ENCODE results near the gene BTN1A1. TPM values are rescaled to one million over a fixed set of nuclear protein-coding genes. Genes with fewer than 3 reads are reported as not detected.
A peak's percentile ranks its signal among the peaks of the same experiment; 100 is the strongest.
"Not testable (repeated sequence)": the region's sequence is repeated elsewhere in the genome, so short reads cannot be mapped to it uniquely, and the experiment has no call there.

Gene BTN1A1
- polyA plus RNA-seq, 3 donors, result not detected

- H3K4me1 Mint-ChIP-seq, result peaks cover 48% of the 10 kb centered on the region
- peak overlapping the region; percentile 66 to 94 (median 88) for H3K4me3 ChIP-seq (replicated peaks in 1 of 3; ENCODE audit: low read depth in 2 of 3, low read length in 3 of 3)
- peaks cover 16% of the 10 kb centered on the region for H3K79me2 ChIP-seq (ENCODE audit: insufficient read depth, low read length)
- H3K9me3 Mint-ChIP-seq, result peaks cover 0 to 6% (median 0%) of the 10 kb centered on the region in 7 donors
- TF ChIP-seq, protein P1, sequence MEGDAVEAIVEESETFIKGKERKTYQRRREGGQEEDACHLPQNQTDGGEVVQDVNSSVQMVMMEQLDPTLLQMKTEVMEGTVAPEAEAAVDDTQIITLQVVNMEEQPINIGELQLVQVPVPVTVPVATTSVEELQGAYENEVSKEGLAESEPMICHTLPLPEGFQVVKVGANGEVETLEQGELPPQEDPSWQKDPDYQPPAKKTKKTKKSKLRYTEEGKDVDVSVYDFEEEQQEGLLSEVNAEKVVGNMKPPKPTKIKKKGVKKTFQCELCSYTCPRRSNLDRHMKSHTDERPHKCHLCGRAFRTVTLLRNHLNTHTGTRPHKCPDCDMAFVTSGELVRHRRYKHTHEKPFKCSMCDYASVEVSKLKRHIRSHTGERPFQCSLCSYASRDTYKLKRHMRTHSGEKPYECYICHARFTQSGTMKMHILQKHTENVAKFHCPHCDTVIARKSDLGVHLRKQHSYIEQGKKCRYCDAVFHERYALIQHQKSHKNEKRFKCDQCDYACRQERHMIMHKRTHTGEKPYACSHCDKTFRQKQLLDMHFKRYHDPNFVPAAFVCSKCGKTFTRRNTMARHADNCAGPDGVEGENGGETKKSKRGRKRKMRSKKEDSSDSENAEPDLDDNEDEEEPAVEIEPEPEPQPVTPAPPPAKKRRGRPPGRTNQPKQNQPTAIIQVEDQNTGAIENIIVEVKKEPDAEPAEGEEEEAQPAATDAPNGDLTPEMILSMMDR (IDR thresholded peaks at IDR 0.05), result no peak
- H4K20me1 ChIP-seq (ENCODE audit: insufficient read depth, low read length), result no peaks in the 10 kb centered on the region
- DNase-seq, result peak; percentile 88 to 90 (median 89)
- H3K4me3 Mint-ChIP-seq, result peak overlapping the region; percentile 88 to 92
- intact Hi-C loops (cut with micrococcal nuclease), result loop anchor here in 1 of 2 donors (2.0 kb wide), 1 partner anchor 18 kb away; the partner anchor contains the start of gene HMGN4
- no peaks in the 10 kb centered on the region for H3K27me3 ChIP-seq (ENCODE audit: control insufficient read depth in 2 of 2, insufficient read depth in 2 of 2, low read length in 2 of 2)
- WGBS (ENCODE audit: insufficient coverage), result 0% methylated on average over 21 of the region's 49 CpGs
- no peaks in the 10 kb centered on the region for H3K36me3 ChIP-seq (replicated peaks in 1 of 2; ENCODE audit: control insufficient read depth in 1 of 2, insufficient read depth in 2 of 2, low read length in 2 of 2)
- H3K4me2 ChIP-seq (replicated peaks; ENCODE audit: extremely low read depth, low read length, poor library complexity, severe bottlenecking), result peak overlapping the region; percentile 82
- no peaks in the 10 kb centered on the region for H3K9me3 ChIP-seq (replicated peaks in 1 of 2; ENCODE audit: control insufficient read depth in 1 of 2, insufficient read depth in 1 of 2, low read length in 2 of 2)
- peak overlapping the region; percentile 91 to 95 for H3K27ac ChIP-seq (ENCODE audit: low read depth in 1 of 2, low read length in 2 of 2)
- H3K4me1 ChIP-seq (ENCODE audit: control insufficient read depth in 1 of 2, insufficient read depth in 2 of 2, low read length in 2 of 2), result peaks cover 34 to 56% of the 10 kb centered on the region in 2 donors
- peak overlapping the region; percentile 91 to 97 (median 96) for H3K27ac Mint-ChIP-seq
- H3K27me3 Mint-ChIP-seq (ENCODE audit: low read depth in 3 of 3), result peaks cover 0 to 1% (median 0%) of the 10 kb centered on the region in 3 donors
- peaks cover 0 to 2% of the 10 kb centered on the region in 2 donors for H3K36me3 Mint-ChIP-seq
- peak overlapping the region; percentile 94 for H2AFZ ChIP-seq (ENCODE audit: insufficient read depth, low read depth, low read length, poor library complexity, severe bottlenecking)
- peak overlapping the region; percentile 85 for H3K9ac ChIP-seq (ENCODE audit: insufficient read depth, low read length, poor library complexity, severe bottlenecking)
Measured at GRCh38 chr6:26520850-26521599, 20.9 kb downstream of the BTN1A1 start.

DNA sequence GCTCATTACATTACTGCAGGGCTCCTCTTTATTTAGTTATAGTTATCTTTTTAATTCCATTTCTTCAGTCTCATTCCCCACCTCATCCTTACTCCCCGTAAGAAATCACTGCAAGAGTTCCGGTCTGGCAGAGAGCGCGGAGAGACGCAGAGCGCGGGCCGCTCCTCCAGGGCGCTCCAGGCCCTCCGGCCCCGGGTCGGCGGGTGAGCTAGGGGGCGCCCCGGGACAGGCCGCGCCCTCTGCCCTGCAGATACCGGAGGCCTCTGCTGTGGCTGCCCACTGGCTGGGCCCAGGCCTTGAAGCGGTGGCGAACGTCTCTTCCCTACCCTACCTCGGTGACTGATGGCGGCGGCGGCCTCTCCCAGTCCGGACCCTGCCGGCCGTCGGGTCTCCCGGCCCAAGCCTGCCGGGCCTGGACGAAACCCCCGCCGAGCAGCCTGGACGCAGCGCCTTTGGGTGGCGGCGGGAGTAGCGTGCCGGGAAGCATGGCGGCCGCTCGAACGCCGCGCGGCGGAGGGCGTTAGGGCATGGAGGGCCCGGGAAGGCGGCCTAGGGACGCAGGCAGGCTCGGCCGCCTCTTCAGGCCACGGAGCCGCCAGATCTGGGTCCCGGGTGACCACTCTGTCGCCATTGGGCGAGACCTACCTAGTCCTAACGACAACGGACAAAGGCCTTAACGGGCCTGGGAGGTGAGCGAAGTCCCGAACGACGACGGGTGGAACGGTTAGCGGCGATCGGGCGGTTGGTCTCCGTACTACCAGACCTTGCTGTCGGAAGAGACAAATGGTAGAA is 21.7 kb downstream of the BTN1A1 start:
- H3K27me3 ChIP-seq (ENCODE audit: control insufficient read depth in 2 of 2, insufficient read depth in 2 of 2, low read length in 2 of 2), result no peaks in the 10 kb centered on the region
- intact Hi-C loops (cut with micrococcal nuclease), result loop anchor here (2.0 kb wide), 2 partner anchors 15 to 17 kb away; partner anchors contain the start of gene HMGN4 (in 1 of the 2)
- peak overlapping the region; percentile 85 for H3K9ac ChIP-seq (ENCODE audit: insufficient read depth, low read length, poor library complexity, severe bottlenecking)
- peak; percentile 76 to 86 (median 83) for DNase-seq
- Mint-ChIP-seq H3K9me3 (peaks cover 0 to 6% (median 0%) of the 10 kb centered on the region in 7 donors), H3K27me3 (ENCODE audit: low read depth in 3 of 3) (peaks cover 0 to 1% (median 0%) of the 10 kb centered on the region in 3 donors), H3K4me3 (peak overlapping the region; percentile 88 to 92), H3K4me1 (peaks cover 50% of the 10 kb centered on the region), H3K27ac (peak overlapping the region; percentile 91 to 97 (median 96)), H3K36me3 (peaks cover 0 to 2% of the 10 kb centered on the region in 2 donors)
- peak overlapping the region; percentile 82 for H3K4me2 ChIP-seq (replicated peaks; ENCODE audit: extremely low read depth, low read length, poor library complexity, severe bottlenecking)
- H4K20me1 ChIP-seq (ENCODE audit: insufficient read depth, low read length), result no peaks in the 10 kb centered on the region
- H3K9me3 ChIP-seq (replicated peaks in 1 of 2; ENCODE audit: control insufficient read depth in 1 of 2, insufficient read depth in 1 of 2, low read length in 2 of 2), result no peaks in the 10 kb centered on the region
- H3K79me2 ChIP-seq (ENCODE audit: insufficient read depth, low read length), result peaks cover 16% of the 10 kb centered on the region
- peak overlapping the region; percentile 94 for H2AFZ ChIP-seq (ENCODE audit: insufficient read depth, low read depth, low read length, poor library complexity, severe bottlenecking)
- H3K4me1 ChIP-seq (ENCODE audit: control insufficient read depth in 1 of 2, insufficient read depth in 2 of 2, low read length in 2 of 2), result peaks cover 35 to 56% of the 10 kb centered on the region in 2 donors
- no peaks in the 10 kb centered on the region for H3K36me3 ChIP-seq (replicated peaks in 1 of 2; ENCODE audit: control insufficient read depth in 1 of 2, insufficient read depth in 2 of 2, low read length in 2 of 2)
- H3K27ac ChIP-seq (ENCODE audit: low read depth in 1 of 2, low read length in 2 of 2), result peak overlapping the region; percentile 91 to 95
- 6% methylated on average over 73 of the region's 74 CpGs for WGBS (ENCODE audit: insufficient coverage)
- TF ChIP-seq, protein P1 (IDR thresholded peaks at IDR 0.05), result peak; percentile 46
- peak overlapping the region; percentile 66 to 94 (median 88) for H3K4me3 ChIP-seq (replicated peaks in 1 of 3; ENCODE audit: low read depth in 2 of 3, low read length in 3 of 3)

DNA sequence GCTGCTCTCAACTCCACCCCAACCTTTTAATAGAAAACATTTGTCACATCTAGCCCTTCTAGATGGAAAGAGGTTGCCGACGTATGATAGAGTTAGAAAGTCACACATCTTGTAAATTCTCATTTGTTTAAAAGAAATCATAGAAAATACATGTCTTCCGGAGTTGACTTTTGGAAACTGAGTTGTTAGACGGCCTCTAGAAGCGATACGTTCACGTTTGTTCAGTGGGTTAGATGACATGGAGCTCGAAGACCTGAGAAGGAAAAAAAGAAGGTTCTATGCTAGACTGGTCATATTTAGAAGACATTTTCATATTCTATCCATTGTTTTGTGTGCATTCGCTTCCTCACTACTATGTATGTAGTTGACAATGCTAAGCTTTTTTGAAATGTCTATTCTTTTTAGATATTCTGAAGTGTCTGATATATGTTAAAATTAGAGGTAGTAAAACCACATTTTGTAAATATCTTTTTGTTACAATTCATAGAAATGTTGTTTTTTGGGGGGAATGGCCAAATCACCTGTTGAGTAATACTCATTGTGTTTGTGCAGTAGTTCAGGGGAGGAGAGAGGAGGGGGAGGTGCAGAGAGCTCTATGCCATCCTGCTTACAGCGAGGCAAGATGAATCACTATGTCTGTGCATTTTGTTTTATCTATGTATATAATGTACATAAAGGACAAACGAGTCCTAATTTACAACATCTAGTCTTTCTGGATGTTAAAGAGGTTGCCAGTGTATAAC is 22.6 kb downstream of the BTN1A1 start:
- not testable (repeated sequence) for H4K20me1 ChIP-seq (ENCODE audit: insufficient read depth, low read length); H3K36me3 Mint-ChIP-seq; H3K27me3 Mint-ChIP-seq (ENCODE audit: low read depth in 3 of 3); H3K9me3 Mint-ChIP-seq; H3K36me3 ChIP-seq (replicated peaks in 1 of 2; ENCODE audit: control insufficient read depth in 1 of 2, insufficient read depth in 2 of 2, low read length in 2 of 2); H3K27me3 ChIP-seq (ENCODE audit: control insufficient read depth in 2 of 2, insufficient read depth in 2 of 2, low read length in 2 of 2); H3K9me3 ChIP-seq (replicated peaks in 1 of 2; ENCODE audit: control insufficient read depth in 1 of 2, insufficient read depth in 1 of 2, low read length in 2 of 2)
- H3K4me1 ChIP-seq (ENCODE audit: control insufficient read depth in 1 of 2, insufficient read depth in 2 of 2, low read length in 2 of 2), result peaks cover 35 to 56% of the 10 kb centered on the region in 2 donors
- intact Hi-C loops (cut with micrococcal nuclease), result loop anchor here in 1 of 2 donors (2.0 kb wide), 1 partner anchor 14 kb away; no protein-coding TSS in a partner anchor
- DNase-seq, result peak in 2 of 3 donors; percentile 23 to 29
- peak overlapping the region; percentile 66 to 94 (median 88) for H3K4me3 ChIP-seq (replicated peaks in 1 of 3; ENCODE audit: low read depth in 2 of 3, low read length in 3 of 3)
- H3K4me1 Mint-ChIP-seq, result peaks cover 50% of the 10 kb centered on the region
- peak overlapping the region; percentile 87 to 96 (median 92) for H3K27ac Mint-ChIP-seq
- peak overlapping the region; percentile 94 for H2AFZ ChIP-seq (ENCODE audit: insufficient read depth, low read depth, low read length, poor library complexity, severe bottlenecking)
- H3K27ac ChIP-seq (ENCODE audit: low read depth in 1 of 2, low read length in 2 of 2), result peak overlapping the region; percentile 91 to 95
- H3K4me3 Mint-ChIP-seq, result peak overlapping the region; percentile 88 to 92
- H3K79me2 ChIP-seq (ENCODE audit: insufficient read depth, low read length), result peaks cover 16% of the 10 kb centered on the region
- no CpG with 5 or more reads among the region's 11 CpGs for WGBS (ENCODE audit: insufficient coverage)
- H3K4me2 ChIP-seq (replicated peaks; ENCODE audit: extremely low read depth, low read length, poor library complexity, severe bottlenecking), result peak overlapping the region; percentile 82
- peak overlapping the region; percentile 85 for H3K9ac ChIP-seq (ENCODE audit: insufficient read depth, low read length, poor library complexity, severe bottlenecking)

All from CD14-positive monocyte (primary cell).